ENCODE data around the gene SLC9A9.
"Not testable (repeated sequence)": the region's sequence is repeated elsewhere in the genome, so short reads cannot be mapped to it uniquely, and the experiment has no call there.

The SLC9A9 gene

DNA sequence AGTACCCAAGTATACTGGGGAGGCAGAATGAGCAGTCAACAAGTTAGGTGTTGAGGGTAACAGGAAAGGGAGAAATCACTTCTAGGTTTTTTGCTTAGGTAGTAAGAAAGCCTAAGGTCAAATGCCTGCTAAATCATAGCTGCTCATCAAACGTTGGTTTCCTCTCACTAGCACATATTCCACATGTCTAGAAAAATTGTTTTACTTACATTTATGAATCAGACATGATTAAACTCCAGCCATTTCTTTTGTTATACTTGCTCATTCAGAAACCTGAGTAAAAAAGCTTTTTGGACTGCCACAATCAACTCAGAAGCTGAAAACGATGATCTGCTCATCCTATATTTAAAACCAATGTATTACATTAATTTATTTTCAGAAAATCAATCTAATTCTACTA, 40.2 kb downstream of the SLC9A9 start:
- DNase-seq, result no peak

DNA sequence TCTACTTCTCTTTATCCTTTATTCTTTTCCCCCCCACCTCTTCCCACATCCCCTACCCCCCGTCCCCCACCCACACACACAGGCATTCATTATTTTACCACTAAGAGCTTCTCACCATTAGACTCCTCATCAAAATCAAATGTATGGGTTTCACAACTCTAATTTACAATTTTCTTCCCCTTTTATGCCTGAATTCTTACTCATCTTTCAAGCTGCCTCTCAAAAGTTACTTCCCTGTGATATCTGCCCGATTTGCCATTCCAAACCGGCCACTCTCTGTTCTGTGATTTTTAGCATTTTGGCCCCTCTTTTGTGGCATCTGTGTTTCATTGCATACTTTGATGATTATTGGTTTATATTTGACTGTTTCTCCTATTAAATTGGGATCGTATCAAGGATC, 42.2 kb downstream of the SLC9A9 start:
- no peak for DNase-seq

DNA sequence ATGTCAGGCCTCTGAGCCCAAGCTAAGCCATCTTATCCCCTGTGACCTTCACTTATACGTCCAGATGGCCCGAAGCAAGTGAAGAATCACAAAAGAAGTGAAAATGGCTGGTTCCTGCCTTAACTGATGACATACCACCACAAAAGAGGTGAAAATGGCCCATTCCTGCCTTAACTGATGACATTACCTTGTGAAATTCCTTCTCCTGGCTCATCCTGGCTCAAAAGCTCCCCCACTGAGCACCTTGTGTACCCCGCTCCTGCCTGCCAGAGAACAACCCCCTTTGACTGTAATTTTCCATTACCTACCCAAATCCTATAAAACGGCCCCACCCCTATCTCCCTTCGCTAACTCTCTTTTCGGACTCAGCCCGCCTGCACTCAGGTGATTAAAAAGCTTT, 42.8 kb downstream of the SLC9A9 start:
- not testable (repeated sequence) for DNase-seq

DNA sequence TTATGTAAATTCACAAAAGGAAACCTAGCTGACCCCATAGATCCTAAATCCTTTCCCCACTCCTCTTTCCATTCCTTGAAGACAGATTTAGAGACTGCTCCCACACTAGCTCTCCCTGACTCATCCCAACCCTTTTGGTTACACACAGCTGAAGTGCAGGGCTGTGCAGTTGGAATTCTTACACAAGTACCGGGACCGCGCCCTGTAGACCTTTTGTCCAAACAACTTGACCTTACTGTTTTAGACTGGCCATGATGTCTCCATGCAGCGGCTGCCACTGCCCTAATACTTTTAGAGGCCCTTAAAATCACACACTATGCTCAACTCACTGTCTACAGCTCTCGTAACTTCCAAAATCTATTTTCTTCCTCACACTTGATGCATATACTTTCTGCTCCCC, 47.2 kb downstream of the SLC9A9 start:
- not testable (repeated sequence) for DNase-seq

DNA sequence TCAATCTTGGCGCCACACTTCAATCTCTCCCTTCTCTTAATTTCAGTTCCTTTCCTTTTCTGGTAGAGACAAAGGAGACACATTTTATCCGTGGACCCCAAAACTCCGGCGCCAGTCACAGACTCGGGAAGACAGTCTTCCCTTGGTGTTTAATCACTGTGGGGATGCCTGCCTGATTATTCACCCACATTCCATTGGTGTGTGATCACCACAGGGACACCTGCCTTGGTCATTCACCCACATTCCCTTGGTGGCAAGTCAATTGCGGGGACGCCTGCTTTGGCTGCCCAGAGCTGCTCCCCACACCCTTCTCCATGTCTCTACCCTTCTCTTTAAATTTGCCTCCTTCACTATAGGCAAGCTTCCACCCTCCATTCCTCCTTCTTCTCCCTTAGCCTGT, 50.1 kb downstream of the SLC9A9 start:
- DNase-seq, result not testable (repeated sequence)

DNA sequence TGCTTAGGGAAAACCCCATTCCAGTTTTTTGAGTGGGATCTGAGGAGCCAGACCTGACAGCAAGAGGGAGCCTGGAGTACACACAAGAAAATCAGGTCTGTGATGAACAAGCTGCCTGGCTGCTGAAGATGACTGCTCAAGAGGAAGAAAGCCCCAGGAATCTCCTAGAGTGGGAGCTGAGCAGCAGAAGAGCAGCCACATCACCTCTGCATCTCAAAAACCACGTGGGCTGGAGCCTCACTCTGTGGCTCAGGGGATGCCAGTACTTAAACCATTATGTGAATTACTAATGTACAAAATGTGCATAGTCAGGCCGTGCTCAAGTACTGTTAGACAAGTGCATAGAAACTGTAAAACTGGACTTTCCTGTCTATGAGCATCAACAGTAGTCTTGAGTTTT, 52.4 kb downstream of the SLC9A9 start:
- no peak for DNase-seq

DNA sequence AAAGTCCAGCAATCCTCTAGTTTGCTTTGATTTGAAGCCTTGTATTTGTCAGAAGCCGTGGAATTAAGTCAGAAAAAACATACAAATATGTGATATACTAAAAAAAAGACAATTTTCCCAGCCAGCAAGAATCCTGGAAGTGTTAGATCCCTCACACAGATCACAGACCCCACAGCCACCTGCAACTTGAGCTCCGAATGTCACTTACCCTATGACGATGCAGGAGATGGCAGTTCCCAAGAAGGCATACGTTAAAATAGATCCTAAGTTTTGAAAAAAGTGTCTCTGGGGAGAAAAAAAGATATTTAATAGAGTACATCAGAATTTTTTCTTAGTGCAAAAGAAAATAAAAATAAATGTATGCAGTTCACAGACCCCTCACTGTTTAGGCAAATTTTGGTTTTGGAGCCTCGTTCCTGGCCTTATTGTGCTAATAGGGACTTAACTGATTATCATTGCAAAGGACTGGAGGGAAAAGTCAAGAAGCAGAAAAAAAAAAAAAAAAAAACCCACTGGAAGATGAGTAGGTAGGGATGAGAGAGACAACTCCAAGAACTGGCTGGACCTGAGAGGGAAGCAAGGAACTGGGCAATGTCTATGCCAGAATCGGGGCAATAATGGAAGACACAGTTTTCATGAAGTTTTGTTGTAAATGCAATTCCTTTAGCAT, 53.3 kb downstream of the SLC9A9 start:
- DNase-seq, result no peak

DNA sequence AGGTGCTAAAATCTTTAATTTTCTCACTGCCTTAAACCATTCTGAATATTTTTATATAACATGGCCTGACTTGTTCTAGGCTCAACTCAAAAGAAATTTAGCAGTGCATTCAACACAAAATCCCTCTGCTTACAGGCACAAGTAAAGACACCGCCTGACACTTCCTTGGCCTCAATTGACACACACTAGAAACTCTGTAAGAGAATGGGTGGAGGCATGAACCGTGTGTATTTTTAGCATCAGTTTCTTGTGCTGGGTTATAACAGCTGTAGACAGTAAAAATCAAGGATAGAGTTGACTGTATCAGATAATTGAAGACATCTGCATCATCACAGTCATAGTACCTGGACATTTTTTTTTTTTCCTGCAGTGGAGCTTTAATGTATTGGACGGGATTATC, 54.3 kb downstream of the SLC9A9 start:
- no peak for DNase-seq

DNA sequence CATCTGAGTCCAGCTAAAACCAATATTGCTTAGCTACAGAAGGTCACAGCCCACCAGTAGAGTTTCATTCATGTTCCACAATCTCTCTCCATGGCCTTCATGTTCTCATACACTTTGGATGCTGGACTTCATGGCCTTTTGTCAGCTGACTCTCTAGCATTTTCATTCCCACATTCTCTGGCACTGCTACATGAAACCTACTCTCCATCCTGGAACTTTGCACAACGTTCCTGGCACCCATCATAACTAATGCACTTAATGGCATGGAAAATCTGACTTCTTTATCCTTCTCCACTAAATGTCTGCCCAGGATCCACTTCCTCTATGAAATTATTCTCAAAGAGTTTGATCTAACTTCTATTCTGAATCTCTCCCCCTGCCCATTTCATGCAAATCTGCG, 56.9 kb downstream of the SLC9A9 start:
- no peak for DNase-seq

DNA sequence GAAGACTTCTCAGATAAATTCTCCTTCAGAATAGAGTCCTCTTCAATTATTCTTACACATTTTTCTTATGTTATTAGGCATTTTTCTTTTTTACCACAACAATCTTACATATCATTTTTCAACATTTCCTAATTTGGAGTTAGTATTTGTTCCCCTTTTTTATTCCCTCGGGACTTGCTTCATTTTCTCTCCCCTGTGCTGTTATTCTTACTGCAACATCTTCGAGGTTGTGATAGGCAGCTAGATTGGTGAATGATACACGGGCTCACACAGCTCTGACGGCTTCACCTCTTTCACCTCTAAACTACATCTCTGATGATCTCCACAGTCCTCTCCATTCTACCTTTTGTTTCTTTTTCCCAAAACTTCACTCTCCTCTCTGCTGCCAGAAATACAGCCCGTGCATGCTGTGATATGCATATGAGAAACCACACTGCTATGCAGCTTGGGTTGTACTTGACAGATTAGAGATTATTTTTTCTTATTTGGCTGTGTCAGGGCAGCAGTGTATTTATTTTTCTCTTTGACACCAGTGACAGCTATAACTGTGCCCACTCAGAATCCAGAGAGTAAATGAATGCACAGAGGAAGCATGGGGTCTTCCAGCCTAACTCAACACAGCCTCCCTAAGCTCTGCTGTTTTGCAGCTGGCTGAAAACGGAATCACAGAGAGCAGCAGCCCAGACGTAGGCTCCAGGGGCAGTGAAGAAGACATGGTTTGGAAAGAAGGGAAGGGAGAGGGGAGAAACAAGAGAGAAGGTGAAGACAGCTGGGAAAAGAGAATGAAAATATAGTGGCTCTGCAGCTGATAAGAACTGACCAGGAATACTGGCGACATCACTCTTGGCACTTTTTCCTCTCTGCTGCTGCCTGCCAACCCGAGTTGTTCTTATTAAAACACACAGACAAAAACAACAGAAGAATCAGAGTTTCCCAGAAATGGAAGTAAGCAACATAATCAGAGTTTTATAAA, 61.8 kb downstream of the SLC9A9 start:
- DNase-seq, result no peak

DNA sequence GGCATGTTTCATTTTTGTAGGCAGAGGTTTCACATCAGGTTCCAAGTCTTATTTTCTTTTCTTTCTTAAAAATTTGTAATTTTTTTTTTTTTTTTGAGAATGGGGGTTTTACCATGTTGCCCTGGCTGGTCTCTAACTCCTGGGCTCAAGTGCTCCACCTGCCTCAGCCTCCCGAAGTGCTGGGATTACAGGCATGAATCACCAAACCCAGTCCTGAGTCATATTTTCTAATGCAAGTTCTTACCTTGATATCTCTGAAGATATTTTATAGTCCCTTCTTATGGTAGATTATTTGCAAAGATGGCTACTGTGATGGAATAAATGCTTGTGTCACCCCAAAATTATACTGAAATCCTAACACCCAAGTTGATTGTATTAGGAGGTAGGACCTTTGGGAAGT, 63.8 kb downstream of the SLC9A9 start:
- no peak for DNase-seq

DNA sequence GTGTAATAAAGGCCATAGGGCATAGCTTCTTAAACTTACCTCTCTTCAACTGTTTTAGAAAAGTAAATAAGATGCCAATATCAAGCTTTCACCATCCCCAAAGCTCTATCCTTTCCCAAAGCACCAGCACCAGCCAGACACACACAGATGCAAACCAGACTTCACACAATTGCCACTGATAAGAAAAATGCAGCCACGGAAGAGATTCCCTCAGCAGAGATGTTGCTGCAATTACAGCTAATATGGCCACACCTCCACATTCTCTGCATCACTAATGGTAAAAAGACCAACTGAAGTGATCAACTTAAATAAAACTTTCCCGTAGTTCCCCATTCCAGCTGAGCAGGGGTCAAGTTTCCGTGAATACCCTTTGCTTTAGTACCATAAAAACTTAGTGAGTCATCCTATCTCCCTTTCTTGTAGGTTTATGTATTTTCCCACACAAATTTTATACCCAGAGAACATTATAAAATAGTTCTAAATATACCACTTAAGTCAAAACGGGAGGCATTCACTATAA, 64.4 kb downstream of the SLC9A9 start:
- no peak for DNase-seq

DNA sequence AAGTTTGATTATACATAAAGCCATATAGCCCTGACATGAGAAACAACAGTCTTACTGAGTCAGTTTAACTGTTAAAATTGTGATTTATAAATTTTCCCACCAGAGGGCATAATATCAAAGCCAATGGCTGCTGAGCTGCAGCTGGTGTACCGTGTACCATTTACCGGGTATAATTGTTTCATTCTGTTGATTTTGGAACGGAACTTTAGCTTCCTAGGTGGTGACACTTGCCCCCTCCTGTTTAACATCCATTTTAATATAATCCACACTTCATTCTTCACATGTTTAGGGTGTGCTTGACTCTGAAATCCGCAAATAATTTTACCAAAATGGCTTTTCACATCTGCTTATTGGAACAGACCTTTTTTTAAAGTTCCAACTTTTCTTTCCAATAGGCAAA, 72.8 kb downstream of the SLC9A9 start:
- no peak for DNase-seq

DNA sequence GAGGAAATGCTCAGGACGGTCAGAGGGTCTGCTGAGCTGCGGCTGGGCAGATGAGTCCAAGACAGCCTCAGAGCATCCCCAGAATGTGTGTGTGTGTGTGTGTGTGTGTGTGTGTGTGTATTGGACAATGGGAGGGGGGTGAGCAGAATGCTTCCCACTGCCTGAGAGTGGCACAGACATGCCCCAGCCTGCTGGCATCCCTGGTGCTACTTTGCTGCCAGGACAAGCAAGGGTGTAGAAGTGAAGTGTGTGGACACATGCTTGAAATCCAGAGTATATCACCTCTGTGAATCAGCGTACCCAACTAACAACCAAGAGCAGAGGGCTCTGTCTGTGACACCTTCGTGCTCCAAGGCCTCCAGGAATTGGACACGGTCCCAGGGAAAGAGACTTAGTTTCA, 76.3 kb downstream of the SLC9A9 start:
- no peak for DNase-seq

DNA sequence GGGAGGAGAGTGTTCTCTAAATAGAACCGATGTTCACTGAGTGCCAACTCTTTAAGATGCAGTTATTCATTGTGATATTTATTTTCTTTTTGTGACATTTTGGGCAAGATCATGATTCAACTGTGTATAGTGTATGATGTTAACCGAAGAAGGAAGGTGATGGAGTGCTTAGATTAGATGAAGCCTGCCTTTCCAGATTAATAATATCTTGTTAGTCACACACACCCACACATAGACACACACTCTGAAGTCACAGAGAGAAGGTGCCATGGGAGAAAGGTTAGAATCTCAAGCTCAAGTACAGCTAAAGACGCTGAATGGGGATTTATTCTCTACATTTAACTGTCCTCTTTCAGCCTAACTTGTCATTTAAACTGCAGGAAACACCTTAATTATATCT, 77.0 kb downstream of the SLC9A9 start:
- DNase-seq, result no peak

DNA sequence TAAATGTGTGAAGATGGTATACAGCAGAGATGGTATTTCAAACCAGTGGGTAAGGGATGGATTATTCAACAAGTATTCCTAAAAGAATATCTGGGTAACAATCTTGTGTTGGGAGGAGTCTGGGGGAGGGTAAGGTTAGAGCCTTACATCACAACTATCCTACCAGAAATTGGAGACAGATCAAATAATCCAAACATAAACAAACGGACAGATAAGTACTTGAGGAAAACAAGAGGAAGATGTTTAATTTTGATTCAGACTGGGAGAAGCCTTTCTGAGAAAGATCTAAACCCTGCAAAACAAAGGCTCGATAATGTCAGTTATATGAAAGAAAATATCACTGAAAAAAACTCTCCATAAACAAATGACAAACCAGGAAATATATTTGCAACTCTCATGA, 77.9 kb downstream of the SLC9A9 start:
- DNase-seq, result no peak

DNA sequence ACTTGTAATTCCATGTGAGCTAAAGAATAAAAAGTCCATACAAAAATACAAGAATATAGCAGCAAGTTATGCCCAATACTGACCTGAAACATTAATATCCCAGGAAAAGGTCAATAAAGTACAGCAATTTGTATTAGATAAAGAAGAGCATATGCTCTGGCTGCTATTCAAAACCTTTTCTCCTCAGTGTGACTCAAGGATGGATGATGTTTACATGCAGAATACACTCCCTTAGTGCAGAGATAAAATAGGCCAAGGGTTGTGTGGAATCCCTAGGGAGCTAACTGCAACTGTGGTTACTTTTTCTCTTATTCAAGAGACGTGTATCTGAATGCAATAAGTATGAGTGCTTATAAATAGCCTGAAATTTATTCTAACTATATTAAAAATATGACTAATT, 78.7 kb downstream of the SLC9A9 start:
- no peak for DNase-seq

DNA sequence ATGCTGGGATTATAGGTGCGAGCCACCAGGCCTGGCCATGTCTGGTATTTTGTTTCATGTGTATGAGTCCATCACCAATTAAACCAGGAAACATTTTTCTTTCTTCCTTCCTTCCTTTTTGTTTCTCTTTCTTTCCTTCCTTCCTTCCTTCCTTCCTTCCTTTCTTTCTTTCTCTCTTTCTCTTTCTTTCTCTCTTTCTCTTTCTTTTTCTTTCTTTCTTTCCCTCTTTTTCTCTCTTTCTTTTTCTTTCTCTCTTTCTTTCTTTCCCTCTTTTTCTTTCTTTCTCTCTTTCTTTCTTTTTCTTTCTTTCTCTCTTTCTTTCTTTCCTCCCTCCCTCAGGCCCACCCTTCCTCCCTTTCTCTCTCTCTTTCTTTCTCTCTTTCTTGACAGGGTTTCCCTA, 83.4 kb downstream of the SLC9A9 start:
- no peak for DNase-seq

DNA sequence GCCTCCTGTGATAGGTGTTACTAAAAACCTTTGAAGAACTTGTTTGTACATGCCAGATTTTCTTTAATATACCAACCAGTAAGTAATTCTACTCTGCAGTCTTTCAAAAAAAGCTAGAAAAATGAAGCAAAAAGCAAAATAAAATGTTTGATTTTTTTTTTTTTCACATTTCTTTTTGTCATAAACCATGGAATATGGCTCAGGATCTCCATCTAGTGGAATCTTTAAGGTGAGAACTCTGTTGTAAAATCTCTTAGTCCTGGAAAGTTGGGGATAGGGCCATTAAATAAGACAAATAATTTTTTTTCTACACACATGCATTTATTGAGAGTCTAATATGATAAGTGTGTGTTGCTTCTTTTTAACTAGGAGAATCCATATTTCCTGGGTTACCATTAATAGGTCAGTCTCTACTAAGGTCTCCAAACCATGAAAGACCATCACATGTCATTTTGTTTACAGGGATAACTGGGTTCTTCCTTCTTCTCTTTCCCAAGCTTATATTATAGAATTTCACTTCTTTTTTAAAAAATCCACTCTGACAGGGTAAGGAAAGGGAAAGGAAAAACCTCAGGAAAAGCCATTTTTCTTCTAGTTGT, 84.6 kb downstream of the SLC9A9 start:
- DNase-seq, result no peak

DNA sequence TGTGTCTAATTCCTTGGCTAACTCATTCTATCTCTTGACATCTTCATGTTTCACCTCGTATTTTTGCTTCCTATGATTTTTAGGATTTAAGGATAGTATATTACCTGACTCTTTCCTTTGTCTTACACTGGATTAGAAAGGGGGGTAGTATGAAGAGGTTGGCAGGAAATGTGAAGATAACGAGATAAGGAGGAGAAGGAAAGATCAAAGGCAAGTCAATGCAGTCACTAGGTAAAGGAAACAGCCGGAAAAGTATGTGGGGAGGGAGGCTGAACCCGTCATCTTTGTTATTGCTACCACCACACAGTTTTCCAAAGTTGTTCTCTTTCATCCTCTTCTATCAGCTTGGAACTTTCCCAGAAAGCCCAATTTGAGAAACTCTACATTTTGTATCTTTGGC, 90.6 kb downstream of the SLC9A9 start:
- no peak for DNase-seq

DNA sequence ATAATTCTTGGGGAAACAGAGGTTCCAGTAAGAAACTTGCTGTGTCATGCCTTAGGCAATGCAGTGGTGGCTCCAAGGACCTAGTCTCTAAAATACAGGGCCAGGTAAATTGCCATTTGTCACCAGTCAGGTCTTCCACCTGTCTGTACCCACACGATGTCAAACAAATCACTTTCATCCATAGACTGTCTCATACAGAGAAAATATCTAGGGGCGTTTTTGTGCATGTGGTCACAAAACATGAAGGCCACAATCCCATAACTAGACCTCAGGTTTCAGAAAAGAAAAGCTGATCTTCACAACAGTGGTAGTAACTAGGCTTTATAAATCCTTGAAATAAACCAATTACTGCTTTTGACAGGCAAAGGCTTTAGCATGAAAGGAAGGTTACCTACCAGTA, 92.3 kb downstream of the SLC9A9 start:
- no peak for DNase-seq

DNA sequence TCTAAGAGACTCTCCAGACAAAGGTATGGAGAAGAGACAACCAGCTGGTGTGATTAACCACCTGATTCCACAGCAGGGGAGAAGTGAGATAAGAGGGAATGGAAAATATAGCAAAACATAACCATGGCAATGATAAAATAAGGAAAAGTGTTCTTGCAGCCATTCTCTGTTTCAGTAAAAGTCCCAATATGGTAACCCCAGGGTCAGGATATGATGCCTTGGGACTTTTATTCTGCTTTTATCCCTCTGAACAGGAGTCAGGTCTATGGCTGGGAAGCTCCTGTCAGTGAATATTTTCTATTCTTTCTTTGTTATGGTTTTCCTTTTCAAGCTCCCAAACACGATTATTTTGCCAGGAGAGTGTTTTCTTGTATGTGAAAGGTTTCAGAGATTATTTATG, 94.2 kb downstream of the SLC9A9 start:
- DNase-seq, result no peak

DNA sequence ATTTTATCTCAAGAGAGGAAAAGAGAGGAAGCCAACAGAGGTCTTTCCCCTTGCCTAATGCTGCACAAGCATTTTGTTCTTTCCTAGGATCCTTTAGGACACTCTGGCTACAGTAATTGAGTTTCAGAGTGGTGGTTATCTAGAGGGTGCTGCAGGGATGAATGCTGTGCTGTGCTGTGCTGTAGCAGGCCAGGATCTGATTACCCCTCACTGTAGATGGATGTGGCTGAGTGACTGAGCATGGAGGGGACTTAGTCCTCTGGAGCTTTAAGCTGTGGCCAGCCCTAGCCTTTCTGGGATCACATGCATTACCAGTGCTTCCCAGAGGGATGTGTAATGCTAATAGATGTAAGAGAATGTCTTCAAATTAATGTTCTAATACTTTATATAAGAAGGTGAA, 94.8 kb downstream of the SLC9A9 start:
- DNase-seq, result no peak

DNA sequence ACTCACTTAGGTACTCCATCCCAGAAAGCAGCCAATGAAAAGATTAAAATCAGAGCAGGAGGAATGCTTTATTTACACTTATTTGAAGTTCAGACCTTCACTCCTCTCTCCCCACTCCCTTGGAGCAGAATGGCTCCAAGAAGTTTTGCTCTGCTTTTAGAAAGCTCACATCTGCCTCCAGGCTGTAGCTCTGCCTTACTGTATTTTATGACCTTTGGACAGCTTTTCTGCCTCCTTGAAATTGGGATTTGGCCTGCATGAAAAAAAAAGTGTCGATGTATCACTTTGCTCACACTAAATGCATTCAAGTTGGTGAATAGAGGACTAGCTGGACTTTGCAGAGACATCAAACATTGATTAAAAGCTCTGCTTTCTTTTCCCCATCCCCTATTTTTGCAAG, 95.3 kb downstream of the SLC9A9 start:
- DNase-seq, result no peak

Measured in stimulated activated CD4-positive, alpha-beta T cell treated with anti-CD3 and anti-CD28 coated beads, Interleukin-2, amount 100 ng/mL, for 48 hours (primary cell).